Measurements from ENCODE around the gene TRAK2. TPM values are rescaled to one million over a fixed set of nuclear protein-coding genes. Genes with fewer than 3 reads are reported as not detected.

Gene TRAK2
- polyA plus RNA-seq, 1 of the 3 experiments (the other 2 are of a cell fraction): 10.4 TPM

DNA sequence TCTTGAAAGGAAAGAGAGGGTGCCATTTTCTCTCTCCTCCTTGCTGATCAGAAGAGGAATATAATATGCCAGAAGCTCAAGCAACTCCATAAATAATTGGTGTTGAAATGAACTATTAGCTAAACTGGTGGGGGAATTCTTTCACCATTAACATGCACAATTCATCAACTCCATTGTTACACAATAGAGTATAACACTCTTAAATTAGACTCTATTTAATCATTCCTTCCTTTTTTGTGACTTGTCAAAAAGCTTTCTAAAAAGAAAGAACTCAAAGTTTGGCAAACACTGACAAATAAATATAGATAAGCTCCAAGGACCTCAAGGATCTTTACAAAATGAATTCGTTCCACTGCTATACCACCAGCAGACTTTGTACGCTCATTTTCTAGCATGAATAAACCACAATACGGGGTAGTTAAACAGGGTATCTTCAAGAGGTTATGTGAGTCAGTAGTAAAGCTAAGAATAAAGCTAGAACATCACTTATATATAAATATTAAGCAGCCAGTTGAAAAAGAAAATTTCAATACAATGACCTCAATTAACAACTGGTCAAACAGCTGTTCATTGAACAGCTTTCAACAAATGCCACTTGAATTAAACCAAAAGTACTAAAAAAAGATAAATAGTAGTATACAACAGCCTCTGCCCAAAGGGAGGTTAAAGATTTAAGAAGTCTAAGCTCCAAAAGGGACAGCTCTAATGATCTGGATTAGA lies 6.4 kb downstream of the TRAK2 start (continued):
- TF ChIP-seq TEAD4 (IDR thresholded peaks at IDR 0.05; ENCODE audit: borderline replicate concordance, insufficient read depth): no peak

- no peaks in the 10 kb centered on the region for H4K20me1 ChIP-seq (ENCODE audit: insufficient read depth)
- H3K9me2 ChIP-seq: no peaks in the 10 kb centered on the region
- WGBS (ENCODE audit: low lambda C conversion rate): 97% methylated on average over 7 of the region's 7 CpGs
- H3K4me2 ChIP-seq: no peak overlapping the region
- no peaks in the 10 kb centered on the region for H3K36me3 ChIP-seq (replicated peaks in 1 of 2; ENCODE audit: control insufficient read depth in 1 of 2, insufficient read depth in 2 of 2, low read length in 1 of 2)
- no peak for DNase-seq
- no peaks in the 10 kb centered on the region for H3K9me3 ChIP-seq
- H3K27me3 ChIP-seq (ENCODE audit: insufficient read depth): no peaks in the 10 kb centered on the region
- H3K4me1 ChIP-seq (ENCODE audit: control insufficient read depth in 1 of 2, insufficient read depth in 2 of 2, low read depth in 1 of 2, low read length in 1 of 2): peaks cover 2 to 8% of the 10 kb centered on the region in 2 experiments; a peak in 3 of 4 replicates
- H3K27ac ChIP-seq (ENCODE audit: low read depth in 2 of 2, low read length in 1 of 2): no peak overlapping the region
- CTCF ChIA-PET: interaction anchor here (1.5 to 3.7 kb wide), 2 partner anchors 10 to 45 kb away, joined by 3 to 16 read pairs; partner anchors contain the start of genes STRADB and TRAK2
- no peak overlapping the region for H2AFZ ChIP-seq (ENCODE audit: low read depth)
- H3K9ac ChIP-seq: no peak overlapping the region
- POLR2A ChIA-PET: no interaction called here
- H3K4me3 ChIP-seq (ENCODE audit: low read depth in 2 of 2, low read length in 1 of 2): no peak overlapping the region
- no peaks in the 10 kb centered on the region for H3F3A ChIP-seq (replicated peaks; ENCODE audit: insufficient read depth)
- H3K79me2 ChIP-seq (ENCODE audit: insufficient read depth): peaks cover 81% of the 10 kb centered on the region
- no peak for TF ChIP-seq TAF1 (IDR thresholded peaks at IDR 0.05; ENCODE audit: borderline replicate concordance, low read depth, low read length)
- no peak for TF ChIP-seq USF1 (IDR thresholded peaks at IDR 0.05; ENCODE audit: borderline replicate concordance, low read depth)
- TF ChIP-seq MAX (IDR thresholded peaks at IDR 0.05; ENCODE audit: low read depth): no peak
Observed at GRCh38 chr2:201441409-201441808, 9.8 kb downstream of the TRAK2 start.

DNA sequence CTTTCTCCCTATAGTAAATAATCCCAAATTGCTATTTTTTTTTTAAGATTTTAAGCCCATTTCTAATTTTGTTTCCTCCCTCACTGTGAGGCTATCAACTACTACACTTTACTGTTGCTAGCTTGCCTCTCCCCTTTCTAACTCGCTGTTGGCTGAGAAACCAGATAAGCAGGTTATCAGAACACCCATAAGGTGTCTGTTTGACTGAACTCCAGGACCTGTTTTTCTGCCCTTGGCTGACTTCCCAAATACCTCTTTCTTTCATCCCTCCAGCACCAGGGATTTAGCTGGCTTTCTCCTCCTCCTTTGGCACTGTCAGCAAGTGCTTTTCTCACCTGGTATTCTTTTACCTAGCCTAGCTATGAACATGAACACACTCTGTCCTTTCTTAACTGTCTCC lies 11.1 kb downstream of the TRAK2 start:
- H3K9me2 ChIP-seq: no peaks in the 10 kb centered on the region
- H3K9ac ChIP-seq: no peak overlapping the region
- H2AFZ ChIP-seq (ENCODE audit: low read depth): no peak overlapping the region
- DNase-seq: peak; percentile 65
- no peaks in the 10 kb centered on the region for H3K27me3 ChIP-seq (ENCODE audit: insufficient read depth)
- POLR2A ChIA-PET: interaction anchor here (1.3 kb wide), 1 partner anchor 11 kb away, joined by 5 read pairs; the partner anchor contains the start of genes STRADB and TRAK2
- H3F3A ChIP-seq (replicated peaks; ENCODE audit: insufficient read depth): no peaks in the 10 kb centered on the region
- no peak overlapping the region for H3K4me2 ChIP-seq
- no peaks in the 10 kb centered on the region for H3K9me3 ChIP-seq
- H3K27ac ChIP-seq (ENCODE audit: low read depth in 2 of 2, low read length in 1 of 2): peak overlapping the region in 1 of 2 experiments; percentile 43; a peak in 1 of 4 replicates
- H3K36me3 ChIP-seq (replicated peaks in 1 of 2; ENCODE audit: control insufficient read depth in 1 of 2, insufficient read depth in 2 of 2, low read length in 1 of 2): no peaks in the 10 kb centered on the region
- WGBS (ENCODE audit: low lambda C conversion rate): 53% methylated on average over 1 of the region's 1 CpG
- peaks cover 7 to 8% of the 10 kb centered on the region in 2 experiments; a peak in 3 of 4 replicates for H3K4me1 ChIP-seq (ENCODE audit: control insufficient read depth in 1 of 2, insufficient read depth in 2 of 2, low read depth in 1 of 2, low read length in 1 of 2)
- CTCF ChIA-PET: interaction anchor here (1.5 to 3.7 kb wide), 2 partner anchors 11 to 44 kb away, joined by 3 to 16 read pairs; partner anchors contain the start of genes STRADB and TRAK2
- H3K79me2 ChIP-seq (ENCODE audit: insufficient read depth): peaks cover 84% of the 10 kb centered on the region
- H4K20me1 ChIP-seq (ENCODE audit: insufficient read depth): no peaks in the 10 kb centered on the region
- no peak overlapping the region for H3K4me3 ChIP-seq (ENCODE audit: low read depth in 2 of 2, low read length in 1 of 2)
- peak; percentile 76 for TF ChIP-seq RCOR1 (IDR thresholded peaks at IDR 0.05; ENCODE audit: low read length)
- TF ChIP-seq TCF12 (IDR thresholded peaks at IDR 0.05): no peak
- no peak for TF ChIP-seq USF1 (IDR thresholded peaks at IDR 0.05; ENCODE audit: borderline replicate concordance, low read depth)
- no peak for TF ChIP-seq JUND (IDR thresholded peaks at IDR 0.05)
- TF ChIP-seq FOSL2 (IDR thresholded peaks at IDR 0.05; ENCODE audit: borderline replicate concordance, low read depth): no peak
- no peak; the same call in 1 of the 2 replicates for TF ChIP-seq SMC3 (IDR thresholded peaks at IDR 0.05; ENCODE audit: low read depth, low read length)
- no peak for TF ChIP-seq GABPA (IDR thresholded peaks at IDR 0.05; ENCODE audit: low read depth)
- 0 out of 2 replicates have a peak, but pooled peaks have one; percentile 22 for TF ChIP-seq MXI1 (IDR thresholded peaks at IDR 0.05; ENCODE audit: low read depth, low read length)
- no peak for TF ChIP-seq YY1 (IDR thresholded peaks at IDR 0.05; ENCODE audit: low read depth)
- TF ChIP-seq, protein P1, sequence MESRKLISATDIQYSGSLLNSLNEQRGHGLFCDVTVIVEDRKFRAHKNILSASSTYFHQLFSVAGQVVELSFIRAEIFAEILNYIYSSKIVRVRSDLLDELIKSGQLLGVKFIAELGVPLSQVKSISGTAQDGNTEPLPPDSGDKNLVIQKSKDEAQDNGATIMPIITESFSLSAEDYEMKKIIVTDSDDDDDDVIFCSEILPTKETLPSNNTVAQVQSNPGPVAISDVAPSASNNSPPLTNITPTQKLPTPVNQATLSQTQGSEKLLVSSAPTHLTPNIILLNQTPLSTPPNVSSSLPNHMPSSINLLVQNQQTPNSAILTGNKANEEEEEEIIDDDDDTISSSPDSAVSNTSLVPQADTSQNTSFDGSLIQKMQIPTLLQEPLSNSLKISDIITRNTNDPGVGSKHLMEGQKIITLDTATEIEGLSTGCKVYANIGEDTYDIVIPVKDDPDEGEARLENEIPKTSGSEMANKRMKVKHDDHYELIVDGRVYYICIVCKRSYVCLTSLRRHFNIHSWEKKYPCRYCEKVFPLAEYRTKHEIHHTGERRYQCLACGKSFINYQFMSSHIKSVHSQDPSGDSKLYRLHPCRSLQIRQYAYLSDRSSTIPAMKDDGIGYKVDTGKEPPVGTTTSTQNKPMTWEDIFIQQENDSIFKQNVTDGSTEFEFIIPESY (IDR thresholded peaks at IDR 0.05; ENCODE audit: borderline replicate concordance, low read depth): no peak
- TF ChIP-seq RAD21 (IDR thresholded peaks at IDR 0.05; ENCODE audit: low read length): no peak; the same call in 1 of the 2 replicates
- no peak for TF ChIP-seq RFX5 (IDR thresholded peaks at IDR 0.05; ENCODE audit: low read length)
- TF ChIP-seq, protein P2, sequence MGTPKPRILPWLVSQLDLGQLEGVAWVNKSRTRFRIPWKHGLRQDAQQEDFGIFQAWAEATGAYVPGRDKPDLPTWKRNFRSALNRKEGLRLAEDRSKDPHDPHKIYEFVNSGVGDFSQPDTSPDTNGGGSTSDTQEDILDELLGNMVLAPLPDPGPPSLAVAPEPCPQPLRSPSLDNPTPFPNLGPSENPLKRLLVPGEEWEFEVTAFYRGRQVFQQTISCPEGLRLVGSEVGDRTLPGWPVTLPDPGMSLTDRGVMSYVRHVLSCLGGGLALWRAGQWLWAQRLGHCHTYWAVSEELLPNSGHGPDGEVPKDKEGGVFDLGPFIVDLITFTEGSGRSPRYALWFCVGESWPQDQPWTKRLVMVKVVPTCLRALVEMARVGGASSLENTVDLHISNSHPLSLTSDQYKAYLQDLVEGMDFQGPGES (IDR thresholded peaks at IDR 0.05; ENCODE audit: low read depth, low read length): no peak
- 0 out of 2 replicates have a peak, but pooled peaks have one; percentile 18 for TF ChIP-seq FOXJ3 (CRISPR knock-in tag; IDR thresholded peaks at IDR 0.05)
- TF ChIP-seq RXRA (IDR thresholded peaks at IDR 0.05; ENCODE audit: borderline replicate concordance, low read depth): no peak
- TF ChIP-seq EZH2phosphoT487 (IDR thresholded peaks at IDR 0.05; ENCODE audit: borderline replicate concordance, low read depth): no peak
- TF ChIP-seq EP300 (IDR thresholded peaks at IDR 0.05; ENCODE audit: borderline replicate concordance in 1 of 2, low read depth in 1 of 2, low read length in 1 of 2): peak in 1 of 2 experiments; percentile 80; a peak in 2 of 4 replicates
